HepG2 (cell line): ENCODE data around the gene ATP5MK. TPM values are rescaled to one million over a fixed set of nuclear protein-coding genes. Genes with fewer than 3 reads are reported as not detected.
A peak's percentile ranks its signal among the peaks of the same experiment; 100 is the strongest.

ENCODE experiments used
- BORCS8-MEF2B ChIP-seq: sonication (generic); formaldehyde crosslinking; IDR thresholded peaks from 2 replicates; pipeline ENCODE4 v1.8.0; 2022; ENCODE audit warnings: mild to moderate bottlenecking, missing genetic modification reagents
- FOXO1 ChIP-seq: sonication (generic); formaldehyde crosslinking; IDR thresholded peaks from 2 replicates; pipeline ENCODE4 v1.4.0; 2020; ENCODE audit warnings: missing genetic modification reagents
- FOXP1 ChIP-seq, 2 experiments: fragments of 450-650 bp in 1 of 2; IDR thresholded peaks; 2 replicates each; pipeline ENCODE4 v1.6.1; 2017 to 2018; ENCODE audit warnings: antibody characterized with exemption in 1 of 2
- KMT2A ChIP-seq: sonication (generic); formaldehyde crosslinking; IDR thresholded peaks from 2 replicates; pipeline ENCODE4 v1.4.0; 2020; ENCODE audit warnings: missing genetic modification reagents
- MXD4 ChIP-seq: IDR thresholded peaks from 2 replicates; pipeline ENCODE4 v1.6.1; 2016; ENCODE audit warnings: mild to moderate bottlenecking, missing biosample characterization, missing genetic modification reagents
- NFIB ChIP-seq: sonication (generic); formaldehyde crosslinking; IDR thresholded peaks from 2 replicates; pipeline ENCODE4 v1.9.0; 2021; ENCODE audit warnings: missing genetic modification reagents, mild to moderate bottlenecking, borderline replicate concordance
- PATZ1 ChIP-seq: sonication (generic); formaldehyde crosslinking; IDR thresholded peaks from 2 replicates; pipeline ENCODE4 v1.4.0; 2020; ENCODE audit warnings: missing genetic modification reagents
- PBX3 ChIP-seq: sonication (generic); formaldehyde crosslinking; IDR thresholded peaks from 2 replicates; pipeline ENCODE4 v1.8.1; 2023; ENCODE audit warnings: missing genetic modification reagents, inconsistent platforms, borderline replicate concordance
- SIN3A ChIP-seq: IDR thresholded peaks from 2 replicates; pipeline ENCODE4 v1.6.1; 2011; ENCODE audit warnings: low read depth, mild to moderate bottlenecking, control low read depth, low read length, borderline replicate concordance
- TMF1 ChIP-seq: sonication (generic); formaldehyde crosslinking; IDR thresholded peaks from 2 replicates; pipeline ENCODE4 v1.8.1; 2022; ENCODE audit warnings: low read depth, missing genetic modification reagents
- YY1 ChIP-seq: IDR thresholded peaks from 2 replicates; pipeline ENCODE4 v1.6.1; 2011; ENCODE audit warnings: low read length, low read depth, moderate library complexity, mild to moderate bottlenecking; ENCODE audit not compliant: insufficient read depth, insufficient replicate concordance
- ZBTB49 ChIP-seq: sonication (generic); formaldehyde crosslinking; IDR thresholded peaks from 2 replicates; pipeline ENCODE4 v1.4.0; 2020; ENCODE audit warnings: missing genetic modification reagents, borderline replicate concordance
- ZNF256 ChIP-seq: sonication (generic); formaldehyde crosslinking; conservative IDR thresholded peaks from 2 replicates; pipeline ENCODE4 v1.4.0; 2020; ENCODE audit warnings: missing genetic modification reagents
- ZNF326 ChIP-seq: sonication (generic); formaldehyde crosslinking; IDR thresholded peaks from 2 replicates; pipeline ENCODE4 v1.4.0; 2020; ENCODE audit warnings: missing genetic modification reagents, borderline replicate concordance
- polyA plus RNA-seq, 8 experiments: library from polyadenylated mRNA; depleted of rRNA in 3 of 8; stranded (reverse) in 7 of 8; unstranded in 1 of 8; fragments of >200 nt; fragmentation: Illumina TruSeq in 4 of 8; extraction: Trizol in 4 of 8; gene quantifications; 2 replicates each; pipeline versions ENCODE4 v1.2.1 to v1.2.3, GENCODE V29; 2011 to 2016; ENCODE audit warnings: low read depth in 4 of 8, missing spikeins in 1 of 8, mixed read lengths in 1 of 8; ENCODE audit not compliant: insufficient read depth in 1 of 8
- total RNA-seq, 5 experiments: library from RNA; depleted of rRNA; stranded (reverse); fragments of >200 nt; fragmentation: Illumina TruSeq; extraction: Trizol; gene quantifications; 2 replicates each; pipeline ENCODE4 v1.2.3, GENCODE V29; 2016; ENCODE audit warnings: low read depth in 1 of 5
- TF ChIP-seq, protein P1 (sequence below): sonication (generic); formaldehyde crosslinking; IDR thresholded peaks from 2 replicates; pipeline ENCODE4 v1.4.0; 2020; ENCODE audit warnings: missing genetic modification reagents, mild to moderate bottlenecking, borderline replicate concordance
- TF ChIP-seq, protein P2 (sequence below): IDR thresholded peaks from 2 replicates; pipeline ENCODE4 v1.6.1; 2016

The ATP5MK gene
- total and polyA plus RNA-seq, 2 of the 13 experiments (the other 11 are each of a cell fraction or from before 2014, with no cell fraction given): 312 to 517 TPM

GRCh38 chr10:103396067-103396788 is at the start of gene ATP5MK, which contains the start of gene PDCD11 (continued):
- TF ChIP-seq PBX3 (no peak), PATZ1 (CRISPR knock-in tag) (peak; percentile 75), TMF1 (peak; percentile 71; the same call in 1 of the 2 replicates), ZNF256 (CRISPR knock-in tag) (no peak), MXD4 (peak; percentile 94), KMT2A (CRISPR knock-in tag) (peak; percentile 96), NFIB (CRISPR knock-in tag) (no peak), ZNF326 (CRISPR knock-in tag) (no peak), SIN3A (peak; percentile 87), ZBTB49 (CRISPR knock-in tag) (no peak), YY1 (peak; percentile 41), BORCS8-MEF2B (CRISPR knock-in tag) (peak; percentile 90; the same call in 1 of the 2 replicates), FOXO1 (CRISPR knock-in tag) (peak; percentile 2; the same call in 1 of the 2 replicates), FOXP1 (IDR thresholded peaks at IDR 0.05) (no peak), FOXP1 (CRISPR knock-in tag; IDR thresholded peaks at IDR 0.05) (no peak; the same call in 1 of the 2 replicates)
- TF ChIP-seq, protein P1, sequence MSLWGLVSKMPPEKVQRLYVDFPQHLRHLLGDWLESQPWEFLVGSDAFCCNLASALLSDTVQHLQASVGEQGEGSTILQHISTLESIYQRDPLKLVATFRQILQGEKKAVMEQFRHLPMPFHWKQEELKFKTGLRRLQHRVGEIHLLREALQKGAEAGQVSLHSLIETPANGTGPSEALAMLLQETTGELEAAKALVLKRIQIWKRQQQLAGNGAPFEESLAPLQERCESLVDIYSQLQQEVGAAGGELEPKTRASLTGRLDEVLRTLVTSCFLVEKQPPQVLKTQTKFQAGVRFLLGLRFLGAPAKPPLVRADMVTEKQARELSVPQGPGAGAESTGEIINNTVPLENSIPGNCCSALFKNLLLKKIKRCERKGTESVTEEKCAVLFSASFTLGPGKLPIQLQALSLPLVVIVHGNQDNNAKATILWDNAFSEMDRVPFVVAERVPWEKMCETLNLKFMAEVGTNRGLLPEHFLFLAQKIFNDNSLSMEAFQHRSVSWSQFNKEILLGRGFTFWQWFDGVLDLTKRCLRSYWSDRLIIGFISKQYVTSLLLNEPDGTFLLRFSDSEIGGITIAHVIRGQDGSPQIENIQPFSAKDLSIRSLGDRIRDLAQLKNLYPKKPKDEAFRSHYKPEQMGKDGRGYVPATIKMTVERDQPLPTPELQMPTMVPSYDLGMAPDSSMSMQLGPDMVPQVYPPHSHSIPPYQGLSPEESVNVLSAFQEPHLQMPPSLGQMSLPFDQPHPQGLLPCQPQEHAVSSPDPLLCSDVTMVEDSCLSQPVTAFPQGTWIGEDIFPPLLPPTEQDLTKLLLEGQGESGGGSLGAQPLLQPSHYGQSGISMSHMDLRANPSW (CRISPR knock-in tag): no peak
- TF ChIP-seq, protein P2, sequence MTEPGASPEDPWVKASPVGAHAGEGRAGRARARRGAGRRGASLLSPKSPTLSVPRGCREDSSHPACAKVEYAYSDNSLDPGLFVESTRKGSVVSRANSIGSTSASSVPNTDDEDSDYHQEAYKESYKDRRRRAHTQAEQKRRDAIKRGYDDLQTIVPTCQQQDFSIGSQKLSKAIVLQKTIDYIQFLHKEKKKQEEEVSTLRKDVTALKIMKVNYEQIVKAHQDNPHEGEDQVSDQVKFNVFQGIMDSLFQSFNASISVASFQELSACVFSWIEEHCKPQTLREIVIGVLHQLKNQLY (CRISPR knock-in tag): no peak
